GM19372 (cell line): ENCODE data around the gene KIAA0513.
"Not testable (repeated sequence)": the region's sequence is repeated elsewhere in the genome, so short reads cannot be mapped to it uniquely, and the experiment has no call there.

ENCODE experiments used
- ATAC-seq: cut with Tn5 transposase; IDR thresholded peaks from one replicate; pipeline ENCODE4 v1.9.1; 2021; ENCODE audit warnings: mild to moderate bottlenecking, low read depth, moderate library complexity; ENCODE audit not compliant: unreplicated experiment

KIAA0513 gene

GRCh38 chr16:85046931-85047866, 19.6 kb downstream of the KIAA0513 start:
- ATAC-seq, result no peak

GRCh38 chr16:85047867-85048455, 20.4 kb downstream of the KIAA0513 start:
- no peak for ATAC-seq

- no peak for ATAC-seq
These were observed 21.4 kb downstream of the KIAA0513 start for GRCh38 chr16:85048921-85049562.

GRCh38 chr16:85049706-85050305, 22.2 kb downstream of the KIAA0513 start:
- ATAC-seq, result no peak

DNA sequence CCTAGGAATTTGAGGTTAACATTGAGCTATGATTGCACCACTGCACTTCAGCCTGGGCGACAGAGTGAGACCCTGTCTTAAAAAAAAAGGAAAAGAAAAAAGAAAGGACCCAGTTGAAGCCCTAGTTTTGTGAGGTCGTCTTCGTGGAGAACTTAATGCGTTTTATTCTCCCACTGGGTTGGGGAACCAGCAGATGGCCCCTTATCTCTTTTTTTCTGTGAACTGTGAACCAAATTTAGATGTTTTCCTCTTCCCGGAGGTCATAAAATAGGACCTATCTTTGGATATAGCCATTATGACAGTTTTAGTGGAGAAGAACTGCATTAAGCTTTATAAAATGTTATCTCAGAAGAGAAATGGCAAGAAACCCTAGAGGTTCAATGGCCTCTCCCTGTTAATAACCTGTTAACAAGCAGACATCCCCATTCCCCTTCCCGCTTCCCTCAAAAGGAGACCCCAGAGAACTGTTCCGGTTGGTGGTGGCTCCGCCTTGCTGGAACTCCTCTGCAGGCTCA, 23.5 kb downstream of the KIAA0513 start:
- no peak for ATAC-seq

DNA sequence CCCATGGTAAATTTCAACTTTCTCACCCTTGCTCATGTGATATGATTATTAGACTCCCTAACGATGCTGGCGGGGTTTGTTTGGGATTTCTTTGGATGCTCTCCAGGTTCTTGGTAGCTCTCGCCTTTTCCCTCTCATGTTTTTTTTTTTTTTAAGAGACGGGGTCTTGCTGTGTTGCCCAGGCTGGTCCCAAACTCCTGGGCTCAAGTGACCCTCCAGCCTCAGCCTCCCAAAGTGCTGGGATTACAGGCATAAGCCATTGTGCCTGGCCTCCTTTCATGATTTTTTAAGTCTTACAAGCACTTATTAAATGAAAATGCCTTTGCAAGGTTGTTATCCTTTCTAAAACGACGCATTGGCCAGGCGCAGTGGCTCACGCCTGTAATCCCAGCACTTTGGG, 24.1 kb downstream of the KIAA0513 start:
- no peak for ATAC-seq

- no peak for ATAC-seq
These were observed 24.9 kb downstream of the KIAA0513 start for GRCh38 chr16:85052536-85052935.

DNA sequence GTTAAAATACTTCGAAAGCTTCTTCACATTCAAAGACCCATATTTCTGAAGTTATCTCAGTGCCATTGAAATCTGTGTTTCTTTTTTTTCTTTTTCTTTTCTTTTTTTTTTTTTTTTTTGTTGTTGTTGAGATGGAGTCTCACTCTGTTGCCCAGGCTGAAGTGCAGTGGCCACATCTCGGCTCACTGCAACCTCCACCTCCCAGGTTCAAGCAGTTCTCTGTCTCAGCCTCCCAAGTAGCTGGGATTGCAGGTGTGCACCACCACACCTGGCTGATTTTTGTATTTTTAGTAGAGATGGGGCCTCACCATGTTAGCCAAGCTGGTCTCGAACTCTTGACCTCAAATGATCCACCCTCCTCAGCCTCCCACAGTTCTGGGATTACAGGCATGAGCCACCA, 26.7 kb downstream of the KIAA0513 start:
- ATAC-seq, result not testable (repeated sequence)

DNA sequence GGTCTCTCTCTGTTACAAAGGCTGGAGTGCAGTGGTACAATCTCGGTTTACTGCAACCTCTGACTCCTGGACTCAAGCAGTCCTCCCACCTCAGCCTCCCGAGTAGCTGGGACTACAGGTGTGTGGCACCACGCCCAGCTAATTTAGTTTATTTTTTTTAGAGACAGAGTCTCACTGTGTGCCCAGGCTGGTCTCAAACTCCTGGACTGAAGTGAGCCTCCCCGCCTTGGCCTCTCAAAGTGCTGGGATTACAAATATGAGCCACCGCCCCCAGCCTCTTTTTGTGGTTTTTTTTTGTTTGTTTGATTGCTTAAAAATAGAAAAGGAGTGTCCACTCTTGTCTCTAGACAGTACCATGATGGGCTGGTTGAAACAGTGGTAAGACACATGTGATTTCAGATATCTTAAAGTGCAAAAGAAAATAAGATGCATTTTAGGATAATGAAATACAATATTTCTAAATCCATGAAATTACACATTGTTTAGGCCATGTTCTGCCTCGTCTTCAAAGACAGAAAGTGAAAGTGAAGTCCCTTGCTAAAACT, 27.4 kb downstream of the KIAA0513 start:
- no peak for ATAC-seq

GRCh38 chr16:85055493-85056210, 28.1 kb downstream of the KIAA0513 start:
- peak; percentile 78 for ATAC-seq

- no peak for ATAC-seq
These were observed 28.7 kb downstream of the KIAA0513 start for GRCh38 chr16:85056211-85056748.

GRCh38 chr16:85057212-85057889, 29.8 kb downstream of the KIAA0513 start:
- ATAC-seq, result no peak

GRCh38 chr16:85057948-85058347, 30.4 kb downstream of the KIAA0513 start:
- no peak for ATAC-seq

DNA sequence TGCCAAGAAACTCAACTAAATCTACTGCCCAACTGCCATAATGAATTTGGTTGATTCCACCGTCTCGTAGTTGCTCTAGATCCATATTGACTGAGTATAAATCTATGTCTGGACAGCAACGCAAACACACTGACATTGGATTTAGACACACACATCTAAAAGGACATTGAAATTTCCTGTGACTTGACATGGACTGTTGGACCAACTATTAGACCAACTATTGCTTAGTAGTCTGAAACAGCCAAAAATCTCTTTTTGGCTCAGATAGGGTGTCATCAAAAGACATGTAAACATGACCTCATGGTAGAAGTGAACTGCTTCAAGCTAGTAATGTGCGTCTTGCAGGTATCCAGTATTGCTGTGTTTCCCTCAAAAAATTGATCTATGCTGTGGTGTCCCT, 31.3 kb downstream of the KIAA0513 start:
- no peak for ATAC-seq

DNA sequence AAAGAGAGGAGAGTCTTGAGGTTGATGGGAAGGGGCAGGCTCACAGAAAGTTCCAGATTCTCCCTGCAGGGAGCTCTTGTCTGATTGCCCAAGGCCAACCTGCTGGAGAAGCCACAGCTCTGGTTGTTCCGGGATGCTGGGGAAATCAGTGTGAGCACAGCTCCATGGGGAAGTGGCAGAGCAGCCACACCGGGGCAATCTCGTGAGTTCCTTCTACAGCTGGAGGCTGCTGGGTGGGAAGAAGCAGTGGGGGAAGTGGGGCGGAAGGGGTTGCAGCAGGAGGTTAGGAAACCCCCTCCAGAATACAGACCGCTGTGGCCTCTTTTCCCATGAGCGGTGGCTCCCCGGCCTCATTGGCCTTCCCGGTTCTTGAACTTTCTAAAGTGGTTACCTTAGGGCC, 34.0 kb downstream of the KIAA0513 start:
- no peak for ATAC-seq

- ATAC-seq, result no peak
These were observed 34.7 kb downstream of the KIAA0513 start for GRCh38 chr16:85062323-85062722.

DNA sequence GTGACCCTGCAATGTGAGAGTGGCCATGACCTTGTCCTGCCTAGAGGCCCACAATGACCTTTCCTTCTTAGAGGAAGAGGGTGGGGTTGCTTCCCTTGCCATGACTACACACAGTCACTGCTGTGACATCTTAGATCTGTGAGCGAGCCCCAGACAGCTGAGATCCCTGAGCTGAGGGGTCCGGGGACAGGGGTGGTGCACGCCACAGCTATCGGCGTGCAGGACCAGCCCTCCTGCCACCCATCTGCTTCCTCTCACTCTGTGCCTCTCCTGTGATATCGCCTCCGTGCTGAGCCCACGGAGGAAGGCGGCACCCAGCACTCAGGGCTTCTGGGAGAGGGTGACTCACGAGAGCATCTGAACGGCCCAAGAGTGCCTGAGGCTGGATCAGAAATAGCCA, 35.2 kb downstream of the KIAA0513 start:
- ATAC-seq, result no peak

- ATAC-seq, result no peak
These were observed 36.6 kb downstream of the KIAA0513 start for GRCh38 chr16:85064186-85064585.

DNA sequence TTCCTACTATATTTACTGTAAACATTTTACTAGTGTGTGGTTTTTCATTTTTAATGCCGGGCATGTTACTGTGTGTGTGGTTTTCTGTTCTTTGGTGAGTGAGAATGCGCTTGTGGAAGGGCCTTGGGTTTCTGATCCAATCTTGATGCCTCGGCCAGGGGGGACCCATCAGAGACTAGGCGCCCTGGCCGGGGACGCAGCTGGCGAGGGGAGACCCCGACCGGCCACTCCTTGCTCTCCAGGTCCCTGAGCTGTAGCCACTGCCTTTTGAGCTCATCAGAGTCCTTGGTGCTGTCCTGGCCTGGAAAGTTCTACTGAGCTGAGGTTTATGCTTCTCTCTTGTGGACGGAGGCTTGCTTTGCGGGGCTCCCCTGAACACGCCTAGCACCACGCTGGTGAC, 37.5 kb downstream of the KIAA0513 start:
- ATAC-seq, result no peak
